Motor neuron (in vitro differentiated cells): ENCODE measurements around the gene BMAL2. TPM values are rescaled to one million over a fixed set of nuclear protein-coding genes. Genes with fewer than 3 reads are reported as not detected.

Source experiments
- ATAC-seq, 8 experiments: fragments of 200-7000 bp; cut with Tn5 transposase; replicated peaks in 6 of 8; 2 replicates each; pipeline ENCODE4 v1.8.0; 2021; ENCODE audit warnings: mild to moderate bottlenecking in 8 of 8, moderate library complexity in 8 of 8
- H3K27ac ChIP-seq, 2 donors: fragments of 250-450 bp; sonication (Bioruptor Pico); 2 replicates each; pipeline ENCODE4 v1.9.0; 2021; ENCODE audit warnings: antibody characterized with exemption in 2 of 2, mild to moderate bottlenecking in 2 of 2, moderate library complexity in 1 of 2
- H3K4me1 ChIP-seq, 2 donors: fragments of 250-450 bp; sonication (Bioruptor Pico); replicated peaks in 1 of 2; 2 replicates each; pipeline ENCODE4 v1.6.1; 2021; ENCODE audit warnings: antibody characterized with exemption in 2 of 2, mild to moderate bottlenecking in 2 of 2, moderate library complexity in 1 of 2
- H3K4me3 ChIP-seq, 5 donors: fragments of 250-450 bp; sonication (Bioruptor Pico); 2 replicates each; pipeline ENCODE4 v1.9.0; 2021; ENCODE audit warnings: antibody characterized with exemption in 5 of 5, mild to moderate bottlenecking in 5 of 5, moderate library complexity in 4 of 5
- WGBS, 10 experiments: fragments of 450-650 bp; shearing (Covaris generic); methylation state at CpG; one replicate each; pipeline ENCODE4 v1.0.0; 2022; 5-methylcytosine and 5-hydroxymethylcytosine counted together
- in situ Hi-C, 9 experiments: fragments of 400-800 bp; cut with MboI; loops; one replicate each; pipeline ENCODE4 v1.15.0; 2021; ENCODE audit warnings: low sequenced_read_pairs in 9 of 9, low pct_unique_long_range_greater_than_20kb in 2 of 9; ENCODE audit not compliant: unreplicated experiment in 9 of 9
- total RNA-seq, 8 experiments: library from RNA; unstranded; fragments of 300-600 nt; gene quantifications; 2 replicates each; pipeline versions ENCODE4 v1.2.3 to v1.2.4, GENCODE V29; 2022

BMAL2 gene
- total RNA-seq, 8 experiments from 2014 or later: 1.0 to 18.2 (median 5.7) TPM

GRCh38 chr12:27300226-27300625 is 32.4 kb upstream of the BMAL2 start:
- in situ Hi-C loops: no loop called here
- Histone ChIP-seq H3K4me3 (no peak overlapping the region), H3K4me1 (no peaks in the 10 kb centered on the region), H3K27ac (no peak overlapping the region)
- no peak for ATAC-seq

- peak in 1 of 8 experiments; percentile 93 for ATAC-seq
- 45 to 100% (median 88%) methylated on average over 1 to 3 of the region's 3 CpGs for WGBS, 10 experiments
- no peak overlapping the region for H3K4me3 ChIP-seq
- no peak overlapping the region for H3K27ac ChIP-seq
- in situ Hi-C loops: no loop called here
- H3K4me1 ChIP-seq: no peaks in the 10 kb centered on the region
These were observed 29.2 kb upstream of the BMAL2 start for GRCh38 chr12:27303139-27304111.

GRCh38 chr12:27304856-27305255 is 27.8 kb upstream of the BMAL2 start:
- no peak for ATAC-seq
- Histone ChIP-seq H3K27ac (no peak overlapping the region), H3K4me1 (no peaks in the 10 kb centered on the region), H3K4me3 (no peak overlapping the region)
- in situ Hi-C loops: no loop called here
- 60 to 100% (median 100%) methylated on average over 1 of the region's 1 CpG; no CpG with 5 or more reads in 3 of the 10 experiments for WGBS, 10 experiments

GRCh38 chr12:27305673-27306456 is 26.8 kb upstream of the BMAL2 start:
- no peak overlapping the region for H3K4me3 ChIP-seq
- peak in 1 of 8 experiments; percentile 23 for ATAC-seq
- H3K27ac ChIP-seq: no peak overlapping the region
- in situ Hi-C loops: no loop called here
- WGBS, 10 experiments: 56 to 100% (median 91%) methylated on average over 1 of the region's 1 CpG
- H3K4me1 ChIP-seq: no peaks in the 10 kb centered on the region

- H3K4me1 ChIP-seq: no peaks in the 10 kb centered on the region
- 80 to 100% (median 93%) methylated on average over 1 to 2 of the region's 2 CpGs; no CpG with 5 or more reads in 3 of the 10 experiments for WGBS, 10 experiments
- in situ Hi-C loops: no loop called here
- H3K4me3 ChIP-seq: no peak overlapping the region
- H3K27ac ChIP-seq: no peak overlapping the region
- ATAC-seq: no peak
These were observed 23.2 kb upstream of the BMAL2 start for GRCh38 chr12:27309293-27309994.

GRCh38 chr12:27309995-27310315 is 22.7 kb upstream of the BMAL2 start:
- H3K4me3 ChIP-seq: no peak overlapping the region
- in situ Hi-C loops: no loop called here
- H3K27ac ChIP-seq: no peak overlapping the region
- no peaks in the 10 kb centered on the region for H3K4me1 ChIP-seq
- ATAC-seq: no peak
- WGBS, 10 experiments: 88 to 100% (median 100%) methylated on average over 1 of the region's 1 CpG; no CpG with 5 or more reads in 5 of the 10 experiments

- peak in 1 of 8 experiments; percentile 18 for ATAC-seq
- Histone ChIP-seq H3K4me3 (no peak overlapping the region), H3K4me1 (no peaks in the 10 kb centered on the region), H3K27ac (no peak overlapping the region)
- WGBS, 10 experiments: 50 to 100% (median 88%) methylated on average over 1 of the region's 1 CpG; no CpG with 5 or more reads in 6 of the 10 experiments
- in situ Hi-C loops: no loop called here
These were observed 15.7 kb upstream of the BMAL2 start for GRCh38 chr12:27316947-27317346.

GRCh38 chr12:27319409-27319808 is 13.2 kb upstream of the BMAL2 start:
- Histone ChIP-seq H3K27ac (no peak overlapping the region), H3K4me3 (no peak overlapping the region), H3K4me1 (no peaks in the 10 kb centered on the region)
- in situ Hi-C loops: no loop called here
- 0 to 27% (median 0%) methylated on average over 1 of the region's 1 CpG; no CpG with 5 or more reads in 3 of the 10 experiments for WGBS, 10 experiments
- ATAC-seq: peak in 2 of 8 experiments; percentile 62 to 71

- no peak overlapping the region for H3K4me3 ChIP-seq
- no peak for ATAC-seq
- H3K27ac ChIP-seq: no peak overlapping the region
- 80 to 100% (median 100%) methylated on average over 1 to 2 of the region's 2 CpGs; no CpG with 5 or more reads in 7 of the 10 experiments for WGBS, 10 experiments
- in situ Hi-C loops: no loop called here
- H3K4me1 ChIP-seq: no peaks in the 10 kb centered on the region
These were observed 12.8 kb upstream of the BMAL2 start for GRCh38 chr12:27319848-27320247.

- in situ Hi-C loops: no loop called here
- Histone ChIP-seq H3K27ac (no peak overlapping the region), H3K4me3 (no peak overlapping the region), H3K4me1 (no peaks in the 10 kb centered on the region)
- no peak for ATAC-seq
These were observed 8.1 kb upstream of the BMAL2 start for GRCh38 chr12:27324530-27324929.

GRCh38 chr12:27330846-27331245 is 1.8 kb upstream of the BMAL2 start:
- H3K4me3 ChIP-seq: no peak overlapping the region
- no peak overlapping the region for H3K27ac ChIP-seq
- WGBS, 10 experiments: 17 to 100% (median 89%) methylated on average over 1 of the region's 1 CpG; no CpG with 5 or more reads in 1 of the 10 experiments
- no peaks in the 10 kb centered on the region for H3K4me1 ChIP-seq
- in situ Hi-C loops: no loop called here
- ATAC-seq: peak in 2 of 8 experiments; percentile 5

- WGBS, 10 experiments: 2 to 97% (median 60%) methylated on average over 2 to 7 of the region's 7 CpGs; no CpG with 5 or more reads in 1 of the 10 experiments
- Histone ChIP-seq H3K4me1 (no peaks in the 10 kb centered on the region), H3K27ac (no peak overlapping the region), H3K4me3 (no peak overlapping the region)
- peak in 3 of 8 experiments; percentile 4 to 64 (median 56) for ATAC-seq
- in situ Hi-C loops: no loop called here
These were observed 1.2 kb upstream of the BMAL2 start for GRCh38 chr12:27331291-27331926.
